Measurements from ENCODE around the gene NXPH3.

DNA sequence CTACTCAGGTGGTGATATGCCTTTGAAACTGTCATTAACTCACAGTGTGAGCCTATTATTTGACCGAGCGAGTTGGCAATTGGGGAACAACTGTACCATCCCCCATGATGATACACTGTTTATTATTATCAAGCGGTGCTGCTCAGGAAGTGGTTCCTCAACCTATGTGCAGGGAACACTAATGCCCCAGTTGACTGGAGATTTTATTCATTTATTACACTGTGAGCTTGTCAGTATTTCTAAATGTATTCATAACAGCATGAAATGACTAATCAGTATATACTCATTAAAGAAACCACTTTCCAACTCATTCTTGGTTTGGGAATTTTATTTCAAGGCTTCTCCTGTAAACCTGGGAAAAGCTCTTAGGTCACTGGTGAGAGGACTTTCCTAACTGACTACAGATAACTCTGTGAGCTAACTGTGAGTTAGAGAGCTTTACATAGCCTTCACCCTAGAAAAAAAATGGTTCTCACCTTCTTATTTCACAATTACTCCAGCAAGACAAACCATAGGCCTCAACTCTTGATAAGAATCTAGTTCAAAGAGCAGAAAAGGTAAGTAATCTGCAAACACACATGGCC is 42.4 kb downstream of the NXPH3 start:
- no peak for TF ChIP-seq POLR2A (IDR thresholded peaks at IDR 0.05; ENCODE audit: low read length)
- no peak for TF ChIP-seq GATA1 (IDR thresholded peaks at IDR 0.05; ENCODE audit: low read depth, low read length)
